Loucy (cell line): ENCODE data around the gene NTNG1.

Source experiments
- EZH2phosphoT487 ChIP-seq: fragments of 200-600 bp; IDR thresholded peaks from 2 replicates; pipeline ENCODE4 v1.6.1; 2018; ENCODE audit warnings: antibody characterized with exemption, mild to moderate bottlenecking, moderate library complexity, borderline replicate concordance
- TF ChIP-seq, protein P1 (sequence below): fragments of 200-600 bp; sonication (generic); conservative IDR thresholded peaks from 2 replicates; pipeline ENCODE4 v1.5.1; 2014; ENCODE audit warnings: mild to moderate bottlenecking, antibody characterized with exemption, low read length

- TF ChIP-seq, protein P1, sequence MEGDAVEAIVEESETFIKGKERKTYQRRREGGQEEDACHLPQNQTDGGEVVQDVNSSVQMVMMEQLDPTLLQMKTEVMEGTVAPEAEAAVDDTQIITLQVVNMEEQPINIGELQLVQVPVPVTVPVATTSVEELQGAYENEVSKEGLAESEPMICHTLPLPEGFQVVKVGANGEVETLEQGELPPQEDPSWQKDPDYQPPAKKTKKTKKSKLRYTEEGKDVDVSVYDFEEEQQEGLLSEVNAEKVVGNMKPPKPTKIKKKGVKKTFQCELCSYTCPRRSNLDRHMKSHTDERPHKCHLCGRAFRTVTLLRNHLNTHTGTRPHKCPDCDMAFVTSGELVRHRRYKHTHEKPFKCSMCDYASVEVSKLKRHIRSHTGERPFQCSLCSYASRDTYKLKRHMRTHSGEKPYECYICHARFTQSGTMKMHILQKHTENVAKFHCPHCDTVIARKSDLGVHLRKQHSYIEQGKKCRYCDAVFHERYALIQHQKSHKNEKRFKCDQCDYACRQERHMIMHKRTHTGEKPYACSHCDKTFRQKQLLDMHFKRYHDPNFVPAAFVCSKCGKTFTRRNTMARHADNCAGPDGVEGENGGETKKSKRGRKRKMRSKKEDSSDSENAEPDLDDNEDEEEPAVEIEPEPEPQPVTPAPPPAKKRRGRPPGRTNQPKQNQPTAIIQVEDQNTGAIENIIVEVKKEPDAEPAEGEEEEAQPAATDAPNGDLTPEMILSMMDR, result no peak
- TF ChIP-seq EZH2phosphoT487, result no peak
These were observed 260.9 kb downstream of the NTNG1 start for GRCh38 chr1:107401704-107402103.
